ENCODE results near the gene BTG2.

The BTG2 gene

DNA sequence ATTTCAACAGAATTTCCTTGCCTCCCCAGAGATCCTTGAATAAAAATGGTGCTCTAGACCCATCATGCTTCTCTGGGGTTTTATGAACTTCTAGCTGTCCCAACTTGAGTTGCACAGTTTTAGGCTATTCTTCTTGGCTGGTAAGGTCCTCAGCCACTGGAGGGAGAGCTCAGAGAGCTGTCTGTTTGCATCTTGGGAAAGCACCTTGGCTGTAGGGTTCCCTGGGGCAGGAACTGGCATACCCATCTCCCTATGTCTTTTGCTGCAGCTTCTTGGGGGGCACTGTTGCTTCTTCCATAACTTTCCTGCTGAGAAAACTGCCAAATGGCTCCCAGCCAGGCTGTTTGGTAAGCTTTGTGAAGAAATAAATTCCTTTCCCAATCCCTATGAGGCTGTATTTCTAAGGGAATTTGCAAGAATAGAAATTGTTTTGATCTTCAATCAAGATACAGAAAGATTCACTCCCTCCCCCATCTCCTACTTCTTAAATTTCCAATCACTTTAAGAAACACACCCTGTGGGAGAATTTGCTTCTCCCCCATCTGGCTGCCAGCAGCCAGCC is 53.8 kb downstream of the BTG2 start:
- TF ChIP-seq, protein P1, sequence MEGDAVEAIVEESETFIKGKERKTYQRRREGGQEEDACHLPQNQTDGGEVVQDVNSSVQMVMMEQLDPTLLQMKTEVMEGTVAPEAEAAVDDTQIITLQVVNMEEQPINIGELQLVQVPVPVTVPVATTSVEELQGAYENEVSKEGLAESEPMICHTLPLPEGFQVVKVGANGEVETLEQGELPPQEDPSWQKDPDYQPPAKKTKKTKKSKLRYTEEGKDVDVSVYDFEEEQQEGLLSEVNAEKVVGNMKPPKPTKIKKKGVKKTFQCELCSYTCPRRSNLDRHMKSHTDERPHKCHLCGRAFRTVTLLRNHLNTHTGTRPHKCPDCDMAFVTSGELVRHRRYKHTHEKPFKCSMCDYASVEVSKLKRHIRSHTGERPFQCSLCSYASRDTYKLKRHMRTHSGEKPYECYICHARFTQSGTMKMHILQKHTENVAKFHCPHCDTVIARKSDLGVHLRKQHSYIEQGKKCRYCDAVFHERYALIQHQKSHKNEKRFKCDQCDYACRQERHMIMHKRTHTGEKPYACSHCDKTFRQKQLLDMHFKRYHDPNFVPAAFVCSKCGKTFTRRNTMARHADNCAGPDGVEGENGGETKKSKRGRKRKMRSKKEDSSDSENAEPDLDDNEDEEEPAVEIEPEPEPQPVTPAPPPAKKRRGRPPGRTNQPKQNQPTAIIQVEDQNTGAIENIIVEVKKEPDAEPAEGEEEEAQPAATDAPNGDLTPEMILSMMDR (IDR thresholded peaks at IDR 0.05; ENCODE audit: low read depth, low read length, missing control alignments): no peak
- no peak for DNase-seq (ENCODE audit: extremely low read depth, low read depth)

More for the DNA sequence above, 53.8 kb downstream of the BTG2 start:
- H3K4me3 ChIP-seq (replicated peaks; ENCODE audit: low read depth, low read length): no peak overlapping the region
